GM18870 (cell line): ENCODE measurements around the gene RASGEF1C.
"Not testable (repeated sequence)": the region's sequence is repeated elsewhere in the genome, so short reads cannot be mapped to it uniquely, and the experiment has no call there.

Experiments
- ATAC-seq: cut with Tn5 transposase; IDR thresholded peaks from one replicate; pipeline ENCODE4 v1.9.1; 2021; ENCODE audit warnings: moderate library complexity; ENCODE audit not compliant: unreplicated experiment

The RASGEF1C gene

DNA sequence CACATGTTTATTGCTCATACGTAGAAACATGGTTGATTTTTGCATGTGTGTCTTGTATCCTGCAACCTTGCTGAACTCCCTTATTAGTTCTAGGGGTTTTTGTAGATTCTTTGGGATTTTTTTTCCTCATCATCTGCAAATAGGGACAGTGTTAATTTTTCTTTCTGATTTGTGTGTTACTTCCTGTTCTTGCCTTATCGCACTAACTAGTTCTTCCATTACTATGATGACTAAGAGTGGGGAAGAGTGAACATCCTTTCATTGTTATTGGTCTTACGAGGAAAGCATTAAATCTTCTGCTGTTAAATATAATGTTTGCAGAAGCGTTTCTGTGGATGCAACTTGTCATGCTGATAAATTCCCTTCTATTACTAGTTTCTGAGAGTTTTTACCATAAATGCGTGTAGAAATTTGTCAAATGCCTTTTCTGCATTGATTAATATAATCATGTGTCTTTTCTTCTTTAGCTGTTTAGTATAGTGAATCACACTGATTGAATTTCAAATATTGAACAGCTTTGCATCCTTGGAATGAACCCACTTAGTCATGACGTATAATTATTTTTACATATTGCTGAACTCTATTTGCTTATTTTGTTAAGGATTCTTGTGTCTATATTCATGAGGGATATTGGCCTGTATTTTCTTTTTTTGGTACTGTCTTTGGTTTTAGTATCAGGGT lies 105.4 kb downstream of the RASGEF1C start:
- no peak for ATAC-seq

- no peak for ATAC-seq
Measured at GRCh38 chr5:180102636-180103035, 106.4 kb downstream of the RASGEF1C start.

DNA sequence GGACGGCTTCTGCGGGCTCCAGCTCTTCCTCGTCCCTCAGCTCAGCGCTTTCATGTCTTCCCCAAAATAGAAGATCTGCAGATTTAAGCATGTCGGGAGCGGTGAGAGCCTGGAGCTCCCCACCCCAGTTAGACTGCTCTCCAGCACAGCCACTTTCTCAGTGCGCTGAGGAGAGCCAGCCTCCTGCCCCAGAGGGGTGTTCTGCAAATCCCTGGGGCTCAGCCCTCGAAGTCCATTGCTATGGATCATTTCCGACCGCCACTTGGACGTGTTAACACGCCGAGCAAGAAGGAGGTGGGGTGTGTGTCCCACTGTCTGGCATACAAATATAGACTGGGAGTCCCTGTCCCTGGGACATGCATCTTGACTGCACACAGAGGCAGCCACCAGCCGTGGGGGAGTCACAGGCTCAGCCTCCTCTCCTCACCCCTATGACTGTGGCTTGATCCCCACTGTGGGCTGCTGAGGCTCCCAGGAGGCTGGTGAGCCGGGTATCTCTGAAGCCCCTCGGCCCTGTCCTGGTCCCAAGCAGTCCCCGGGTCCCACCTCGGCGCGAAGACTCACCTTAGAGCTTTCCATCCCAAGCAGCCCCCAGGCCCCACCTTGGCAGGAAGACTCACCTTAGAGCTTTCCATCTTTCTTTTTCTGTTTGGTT lies 107.4 kb downstream of the RASGEF1C start:
- no peak for ATAC-seq

GRCh38 chr5:180100621-180101450 lies 108.2 kb downstream of the RASGEF1C start:
- no peak for ATAC-seq

GRCh38 chr5:180099733-180100611 lies 109.0 kb downstream of the RASGEF1C start:
- ATAC-seq: no peak

DNA sequence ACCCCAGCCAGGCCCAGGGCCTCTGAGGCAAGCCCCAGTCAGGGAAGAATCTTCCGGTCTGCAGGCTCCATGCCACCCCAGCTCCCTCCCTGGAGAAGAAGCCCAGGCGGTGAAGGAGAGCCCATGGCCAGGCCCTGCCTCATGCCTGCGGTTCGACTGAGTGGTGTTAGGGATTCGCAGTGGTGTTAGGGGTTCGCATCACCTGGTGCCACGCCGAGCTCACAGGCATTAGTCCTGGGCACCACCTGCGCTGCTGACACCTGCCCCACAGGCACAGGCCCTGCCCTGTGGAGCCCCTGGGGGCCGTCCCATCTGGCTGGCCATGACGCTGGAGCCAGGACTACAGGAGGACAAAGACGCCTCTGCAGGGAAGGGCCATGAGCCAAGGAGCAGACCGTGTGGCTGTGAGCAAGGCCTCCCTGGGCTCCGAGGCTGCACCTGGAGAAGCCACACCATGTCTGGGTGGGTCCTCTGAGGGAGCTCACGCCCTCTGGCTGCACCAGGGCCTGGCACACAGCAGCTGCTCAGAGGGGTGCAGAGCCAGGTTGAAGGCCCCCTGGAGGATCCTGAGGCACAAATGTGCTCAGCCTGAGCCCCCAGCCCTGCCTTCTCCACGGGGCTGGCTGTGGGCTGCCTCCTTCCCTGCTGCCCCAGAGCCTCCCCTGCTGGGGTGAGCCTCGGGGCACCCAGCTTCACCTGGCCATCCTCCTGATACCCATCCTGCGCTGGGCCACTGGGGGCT lies 109.8 kb downstream of the RASGEF1C start:
- ATAC-seq: no peak

DNA sequence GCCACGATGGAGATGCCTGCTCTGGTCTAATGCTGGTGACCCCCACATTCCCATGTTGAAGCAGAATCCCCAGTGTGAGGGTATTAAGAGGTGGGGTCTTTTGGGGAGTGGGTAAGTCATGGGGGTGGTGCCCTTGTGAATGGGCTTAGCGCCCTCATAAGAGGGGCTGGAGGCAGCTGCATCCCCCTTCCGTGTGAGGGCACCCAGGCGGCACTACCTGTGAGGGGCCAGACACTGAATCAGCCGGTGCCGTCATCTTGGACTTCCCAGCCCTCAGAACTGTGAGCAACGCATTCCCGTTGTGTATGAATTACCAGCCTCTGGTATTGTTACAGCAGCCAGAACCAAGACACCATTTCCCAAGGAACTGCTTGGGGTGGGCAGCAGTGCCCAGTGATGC lies 110.5 kb downstream of the RASGEF1C start:
- no peak for ATAC-seq

- no peak for ATAC-seq
Measured at GRCh38 chr5:180097926-180098325, 111.1 kb downstream of the RASGEF1C start.

DNA sequence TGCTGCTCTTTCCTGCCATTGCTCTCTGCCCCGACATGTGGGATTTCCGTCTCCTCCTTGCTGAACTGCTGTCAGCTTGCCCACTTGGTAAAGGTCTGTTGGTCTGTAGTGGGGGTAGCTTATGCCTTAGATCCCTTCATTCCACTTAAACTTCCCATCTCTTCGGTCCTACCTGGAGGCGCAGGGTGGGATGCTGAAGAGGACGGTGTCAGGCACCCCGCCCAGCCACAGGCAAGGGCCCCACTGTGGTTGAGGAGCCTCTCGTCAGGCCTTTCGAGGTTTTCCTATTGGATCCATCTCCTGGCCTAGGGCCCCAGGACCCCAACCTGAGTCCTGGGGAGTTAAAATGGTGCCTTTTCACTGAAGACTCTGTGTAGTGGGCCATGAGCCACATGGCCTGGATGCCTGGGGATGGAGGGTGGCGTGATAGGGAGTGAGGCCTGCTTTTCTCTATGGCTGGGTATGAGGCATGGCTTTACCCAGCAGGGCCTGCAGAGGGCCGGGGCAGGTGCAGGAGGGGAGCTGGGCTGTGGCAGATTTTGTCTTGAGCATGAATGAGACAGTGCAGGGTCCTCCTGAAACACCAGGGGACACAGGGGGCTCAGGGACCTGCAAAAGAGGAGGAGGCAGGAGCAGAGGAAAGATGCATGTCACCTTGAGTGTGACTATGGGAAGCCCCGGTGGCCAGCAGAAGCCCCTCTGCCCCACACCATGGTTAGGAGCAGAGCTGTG lies 111.7 kb downstream of the RASGEF1C start:
- no peak for ATAC-seq

DNA sequence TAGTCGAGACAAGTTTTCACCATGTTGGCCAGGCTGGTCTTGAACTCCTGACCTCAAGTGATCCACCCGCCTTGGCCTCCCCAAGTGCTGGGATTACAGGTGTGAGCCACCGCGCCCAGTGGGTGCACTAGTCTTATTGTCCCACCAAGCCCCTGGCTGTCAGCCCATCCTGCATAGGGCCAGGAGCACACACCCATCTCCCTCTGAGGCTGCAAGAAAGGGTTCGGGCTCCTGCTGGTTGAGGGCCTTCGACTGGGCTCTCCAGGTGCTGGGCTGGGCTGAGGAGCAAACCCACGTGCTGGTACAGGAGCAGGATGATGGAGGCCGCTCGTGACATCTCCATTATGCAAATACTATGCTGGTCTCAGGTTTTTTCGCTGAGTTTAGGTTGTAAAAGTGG lies 112.4 kb downstream of the RASGEF1C start:
- no peak for ATAC-seq

DNA sequence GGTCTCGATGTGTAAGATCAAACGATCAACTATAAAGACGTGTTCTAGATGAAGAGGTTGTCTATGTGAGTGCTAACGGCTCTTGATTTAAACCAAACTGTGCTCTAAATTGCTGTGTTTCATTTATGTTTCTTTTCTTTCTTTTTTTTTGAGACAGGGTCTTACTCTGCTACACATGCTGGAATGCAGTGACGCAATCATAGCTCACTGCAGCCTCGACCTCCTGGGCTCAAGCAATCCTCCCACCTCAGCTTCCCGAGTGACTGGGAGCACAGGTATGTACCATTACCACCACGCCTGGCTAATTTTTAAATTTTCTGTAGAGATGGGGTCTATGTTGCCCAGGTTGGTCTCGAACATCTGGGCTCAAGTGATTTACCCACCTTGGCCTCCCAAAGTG lies 113.5 kb downstream of the RASGEF1C start:
- no peak for ATAC-seq

DNA sequence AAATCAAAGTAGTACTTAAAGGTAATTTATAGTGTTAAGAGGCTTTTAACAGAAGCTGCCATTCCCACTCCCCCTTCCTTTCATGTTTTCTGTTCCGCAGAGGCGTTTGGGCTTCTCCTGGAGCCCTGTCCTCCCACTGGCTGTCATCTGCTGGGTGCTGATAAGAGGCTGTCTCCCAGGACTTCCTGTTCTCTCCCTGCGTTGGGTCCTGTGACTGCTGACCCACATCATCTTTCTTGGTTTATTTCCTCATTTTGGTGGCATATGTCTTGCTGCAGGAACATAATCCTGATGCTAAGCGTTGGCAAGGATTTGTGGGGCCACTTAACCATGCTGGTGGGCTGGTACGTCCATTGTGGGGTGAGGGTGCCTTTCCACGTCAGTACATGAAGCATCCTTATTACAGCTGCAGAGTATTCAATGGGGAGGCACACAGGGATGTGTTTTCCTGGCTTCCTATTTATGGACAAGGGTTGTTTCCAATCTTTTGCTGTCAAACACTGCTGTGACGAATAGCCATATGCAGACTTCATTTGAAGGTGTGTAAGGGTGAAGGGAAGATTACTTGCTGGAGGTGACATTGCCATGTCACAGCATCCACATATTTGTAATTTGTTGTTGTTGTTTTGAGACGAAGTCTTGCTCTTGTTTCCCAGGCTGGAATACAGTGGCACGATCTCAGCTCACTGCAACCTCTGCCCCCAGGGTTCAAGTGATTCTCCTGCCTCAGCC lies 115.2 kb downstream of the RASGEF1C start:
- no peak for ATAC-seq

DNA sequence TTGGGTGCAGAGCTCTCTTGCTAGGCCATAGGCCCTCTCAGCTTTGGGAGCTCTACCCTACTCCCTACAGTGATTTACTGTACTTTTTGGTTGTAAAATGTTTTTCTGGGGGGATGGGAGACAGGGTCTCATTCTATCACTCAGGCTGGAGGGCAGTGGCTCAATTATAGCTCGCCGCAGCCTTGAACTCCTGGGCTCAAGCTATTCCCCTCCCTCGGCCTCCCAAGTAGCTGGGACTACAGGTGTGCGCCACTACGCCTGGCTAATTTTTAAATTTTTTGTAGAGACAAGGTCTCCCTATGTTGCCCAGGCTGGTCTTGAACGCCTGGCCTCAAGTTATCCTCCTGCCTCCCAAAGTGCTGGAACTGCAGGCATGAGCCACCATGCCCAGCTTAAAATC lies 115.8 kb downstream of the RASGEF1C start:
- no peak for ATAC-seq

GRCh38 chr5:180090769-180091546 lies 118.1 kb downstream of the RASGEF1C start:
- ATAC-seq: no peak

- no peak for ATAC-seq
Measured at GRCh38 chr5:180090098-180090768, 118.8 kb downstream of the RASGEF1C start.

- ATAC-seq: not testable (repeated sequence)
Measured at GRCh38 chr5:180089628-180090027, 119.4 kb downstream of the RASGEF1C start.

DNA sequence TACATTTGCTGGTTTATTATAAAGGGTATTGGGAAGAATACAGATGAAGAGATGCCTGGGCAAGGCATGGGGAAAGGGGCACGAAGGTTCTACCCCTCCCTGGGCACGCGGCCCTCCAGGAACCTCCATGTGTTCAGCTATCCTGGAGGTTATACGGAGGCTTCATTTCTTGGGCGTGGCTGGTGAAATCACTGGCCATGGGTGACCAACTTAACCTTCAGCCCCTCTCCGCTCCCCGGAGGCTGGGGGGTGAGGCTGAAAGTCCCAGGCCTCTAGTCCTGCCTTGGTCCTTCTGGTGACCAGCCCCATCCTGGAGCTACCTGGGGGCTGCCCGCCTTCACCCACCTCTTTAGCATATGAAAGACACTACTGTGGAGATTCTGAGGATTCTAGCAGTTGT lies 120.5 kb downstream of the RASGEF1C start:
- no peak for ATAC-seq
